Kidney (tissue), 14 donors: Measurements from ENCODE around the gene PYGM. TPM values are rescaled to one million over a fixed set of nuclear protein-coding genes. Genes with fewer than 3 reads are reported as not detected.

Source experiments
- DNase-seq, 5 donors: peaks; one replicate each; pipeline ENCODE4 v3.0.0-alpha.2; 2013 to 2020
- FAIRE-seq: peaks from 2 replicates; lab custom pipeline; 2012; peaks lifted over from hg19 to GRCh38; lab: Jason Lieb, UNC
- H3K27ac ChIP-seq, 2 donors: one replicate each; pipeline ENCODE4 v1.7.0; 2013; ENCODE audit warnings: low read depth in 2 of 2, low read length in 2 of 2, inconsistent platforms in 1 of 2
- H3K27me3 ChIP-seq: one replicate; pipeline ENCODE4 v1.7.1; 2013; ENCODE audit warnings: low read length, inconsistent platforms; ENCODE audit not compliant: control insufficient read depth, insufficient read depth
- H3K36me3 ChIP-seq, 3 donors: one replicate each; pipeline versions ENCODE4 v1.7.0 to v1.7.1; 2013; ENCODE audit warnings: low read length in 3 of 3, control low read depth in 1 of 3, inconsistent platforms in 1 of 3; ENCODE audit not compliant: insufficient read depth in 3 of 3, control insufficient read depth in 2 of 3
- H3K4me1 ChIP-seq, 3 donors: one replicate each; pipeline versions ENCODE4 v1.7.0 to v1.7.1; 2013; ENCODE audit warnings: low read length in 3 of 3, inconsistent platforms in 1 of 3, low read depth in 1 of 3; ENCODE audit not compliant: control insufficient read depth in 2 of 3, insufficient read depth in 2 of 3
- H3K4me3 ChIP-seq, 3 donors: one replicate each; pipeline versions ENCODE4 v1.7.0 to v1.8.1; 2013; ENCODE audit warnings: low read length in 3 of 3, control low read depth in 1 of 3, inconsistent platforms in 1 of 3
- H3K9ac ChIP-seq, 3 donors: one replicate each; pipeline versions ENCODE4 v1.7.0 to v1.7.1; 2013; ENCODE audit warnings: low read length in 3 of 3, control low read depth in 1 of 3, inconsistent platforms in 1 of 3
- H3K9me3 ChIP-seq, 3 donors: one replicate each; pipeline versions ENCODE4 v1.7.0 to v1.7.1; 2013; ENCODE audit warnings: low read length in 3 of 3, control low read depth in 1 of 3, inconsistent platforms in 1 of 3; ENCODE audit not compliant: control insufficient read depth in 2 of 3, insufficient read depth in 1 of 3
- intact Hi-C: fragments of 100-400 bp; cut with DNase I; formaldehyde crosslinking; loops from one replicate; pipeline ENCODE4 v1.11.1; 2022
- polyA plus RNA-seq: library from polyadenylated mRNA; stranded (reverse); fragments of 350-450 nt; fragmentation: Illumina TruSeq; extraction: RNeasy Lipid Tissue Mini Kit (QIAGEN cat#74804); gene quantifications from one replicate; pipeline ENCODE4 v1.2.3, GENCODE V29; 2014; ENCODE audit warnings: low read depth, low replicate concordance; ENCODE audit not compliant: insufficient read depth
- total RNA-seq: library from RNA; stranded (reverse); fragmentation: NEBNext Ultra II Directional; extraction: Animal tissue kit (Norgen Biotek cat#: 25700); gene quantifications from one replicate; pipeline ENCODE4 v1.2.1, GENCODE V29; 2021
- TF ChIP-seq, protein P1 (sequence below): IDR thresholded peaks from 3 replicates; pipeline ENCODE4 v1.5.1; 2012; ENCODE audit warnings: mild to moderate bottlenecking, moderate library complexity, borderline replicate concordance; ENCODE audit not compliant: insufficient read depth; ENCODE audit errors: extremely low read depth
- donor health status: control.
- donor health status: control.
- donor health status: control.
- donor health status: control.
- donor health status: control.
- donor health status: DM: yes; HTN: yes; CAD: no.
- donor health status: Normal renal cell carcinoma (clear cell type).

The PYGM gene
- total and polyA plus RNA-seq, 2 donors from 2014 or later = 2.5 to 8.6 TPM

DNA sequence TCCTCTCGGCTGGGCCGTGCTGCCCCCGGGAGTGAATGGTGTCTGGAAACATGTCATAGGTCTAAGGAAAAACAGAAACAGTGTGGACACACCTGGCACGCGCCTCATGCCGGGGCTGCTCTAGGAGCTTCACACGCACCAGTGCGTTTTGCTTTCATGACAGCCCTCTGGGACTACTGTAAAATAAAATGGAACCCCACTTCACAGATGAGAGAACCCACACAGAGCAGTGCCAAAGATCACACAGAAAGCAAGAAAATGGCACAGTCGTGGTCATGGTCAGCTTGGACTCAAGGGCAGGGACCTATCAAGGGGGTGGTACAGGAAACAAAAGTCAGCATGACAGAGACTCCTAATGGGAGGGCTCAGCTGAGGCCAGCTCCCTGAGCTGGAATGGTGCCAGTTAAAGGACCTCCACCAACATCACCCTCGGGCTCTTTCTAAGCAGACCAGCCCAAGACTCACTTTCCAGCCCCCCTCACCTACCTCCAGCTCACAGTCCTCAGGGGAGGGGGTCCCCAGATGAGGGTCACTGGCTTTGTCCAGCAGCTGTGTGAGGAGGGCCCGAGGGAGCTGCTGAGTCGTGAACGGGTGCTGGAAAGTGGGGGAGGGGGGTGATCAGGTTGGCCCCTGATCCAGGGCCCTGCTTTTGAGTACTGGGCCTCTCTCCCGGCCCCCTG, 40.0 kb upstream of the PYGM start:
- TF ChIP-seq, protein P1, sequence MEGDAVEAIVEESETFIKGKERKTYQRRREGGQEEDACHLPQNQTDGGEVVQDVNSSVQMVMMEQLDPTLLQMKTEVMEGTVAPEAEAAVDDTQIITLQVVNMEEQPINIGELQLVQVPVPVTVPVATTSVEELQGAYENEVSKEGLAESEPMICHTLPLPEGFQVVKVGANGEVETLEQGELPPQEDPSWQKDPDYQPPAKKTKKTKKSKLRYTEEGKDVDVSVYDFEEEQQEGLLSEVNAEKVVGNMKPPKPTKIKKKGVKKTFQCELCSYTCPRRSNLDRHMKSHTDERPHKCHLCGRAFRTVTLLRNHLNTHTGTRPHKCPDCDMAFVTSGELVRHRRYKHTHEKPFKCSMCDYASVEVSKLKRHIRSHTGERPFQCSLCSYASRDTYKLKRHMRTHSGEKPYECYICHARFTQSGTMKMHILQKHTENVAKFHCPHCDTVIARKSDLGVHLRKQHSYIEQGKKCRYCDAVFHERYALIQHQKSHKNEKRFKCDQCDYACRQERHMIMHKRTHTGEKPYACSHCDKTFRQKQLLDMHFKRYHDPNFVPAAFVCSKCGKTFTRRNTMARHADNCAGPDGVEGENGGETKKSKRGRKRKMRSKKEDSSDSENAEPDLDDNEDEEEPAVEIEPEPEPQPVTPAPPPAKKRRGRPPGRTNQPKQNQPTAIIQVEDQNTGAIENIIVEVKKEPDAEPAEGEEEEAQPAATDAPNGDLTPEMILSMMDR = no peak
- H3K4me1 ChIP-seq = peaks cover 0 to 12% (median 9%) of the 10 kb centered on the region in 3 donors
- DNase-seq (peak in 4 of 5 donors; percentile 40 to 66 (median 57)), FAIRE-seq (no peak)
- H3K9me3 ChIP-seq = no peaks in the 10 kb centered on the region
- peaks cover 0 to under 1% (median 0%) of the 10 kb centered on the region in 3 donors for H3K36me3 ChIP-seq
- intact Hi-C loops = no loop called here
- H3K4me3 ChIP-seq = no peak overlapping the region
- no peaks in the 10 kb centered on the region for H3K27me3 ChIP-seq
- H3K27ac ChIP-seq = no peak overlapping the region
- no peak overlapping the region for H3K9ac ChIP-seq

GRCh38 chr11:64799256-64799622, 39.5 kb upstream of the PYGM start:
- Histone ChIP-seq H3K27ac (no peak overlapping the region), H3K27me3 (no peaks in the 10 kb centered on the region), H3K36me3 (no peaks in the 10 kb centered on the region), H3K9ac (no peak overlapping the region), H3K4me1 (peaks cover 0 to 10% (median 8%) of the 10 kb centered on the region in 3 donors), H3K4me3 (no peak overlapping the region), H3K9me3 (no peaks in the 10 kb centered on the region)
- TF ChIP-seq, protein P1 = no peak
- intact Hi-C loops = no loop called here
- peak in 1 of 5 donors; percentile 62 for DNase-seq
- FAIRE-seq = no peak

DNA sequence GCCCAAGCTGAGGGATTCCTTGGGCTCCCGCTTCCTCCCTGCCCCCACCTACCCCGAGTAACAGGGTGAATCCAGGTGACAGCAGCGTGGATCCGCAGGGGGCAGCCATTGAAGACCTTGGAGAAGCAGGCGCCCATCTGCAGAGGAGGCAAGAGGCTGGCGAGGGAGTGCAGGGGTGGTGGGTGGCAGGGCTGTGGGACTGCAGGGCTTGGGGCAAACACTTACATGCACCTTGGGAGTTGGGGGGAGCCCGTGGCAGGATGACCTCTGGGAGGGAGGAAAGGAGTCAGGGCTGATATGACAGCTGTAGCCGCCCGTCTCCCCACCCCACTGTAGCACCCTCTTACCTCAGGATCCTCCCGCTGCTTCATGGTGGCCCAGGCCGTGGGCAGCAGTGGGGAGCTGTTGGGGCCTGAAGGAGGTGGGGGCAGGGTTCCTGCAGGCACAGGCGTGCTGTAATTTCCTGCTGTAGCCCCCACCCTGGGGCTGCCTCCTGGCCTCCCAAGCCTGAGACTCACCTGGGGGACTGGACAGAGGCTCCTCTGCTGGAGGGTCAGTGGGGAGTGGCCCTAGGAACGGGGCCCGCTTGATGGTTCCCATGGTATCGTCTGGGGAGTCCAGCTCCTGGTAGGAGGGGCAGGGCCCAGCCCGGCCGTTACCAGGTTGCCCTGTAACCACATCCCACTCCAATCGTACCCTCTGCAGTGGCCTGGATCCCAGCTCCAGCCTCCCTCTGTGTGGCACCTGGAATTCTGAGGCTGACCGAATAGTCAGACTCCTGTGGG, 37.2 kb upstream of the PYGM start:
- H3K4me3 ChIP-seq = no peak overlapping the region
- no peaks in the 10 kb centered on the region for H3K36me3 ChIP-seq
- intact Hi-C loops = no loop called here
- no peak overlapping the region for H3K27ac ChIP-seq
- H3K9me3 ChIP-seq = no peaks in the 10 kb centered on the region
- peak in 2 of 5 donors; percentile 48 to 66 for DNase-seq
- no peaks in the 10 kb centered on the region for H3K4me1 ChIP-seq
- no peaks in the 10 kb centered on the region for H3K27me3 ChIP-seq
- no peak overlapping the region for H3K9ac ChIP-seq
- no peak for FAIRE-seq
- TF ChIP-seq, protein P1 = no peak
